Uterus (tissue), 2 donors: Measurements from ENCODE around the gene TRMT6.

Source experiments
- POLR2A ChIP-seq, 2 donors: fragments of 450-650 bp; IDR thresholded peaks; one replicate each; pipeline ENCODE4 v1.6.1; 2016; ENCODE audit warnings: antibody characterized with exemption in 2 of 2, mild to moderate bottlenecking in 1 of 2, moderate library complexity in 1 of 2
- TF ChIP-seq, protein P1 (sequence below), 4 experiments: fragments of 200-600 bp in 2 of 4; fragments of 450-650 bp in 2 of 4; sonication (generic) in 2 of 4; IDR thresholded peaks; one replicate each; pipeline ENCODE4 v1.5.1; 2016 to 2019; ENCODE audit warnings: antibody characterized with exemption in 4 of 4, mild to moderate bottlenecking in 2 of 4, moderate library complexity in 1 of 4

DNA sequence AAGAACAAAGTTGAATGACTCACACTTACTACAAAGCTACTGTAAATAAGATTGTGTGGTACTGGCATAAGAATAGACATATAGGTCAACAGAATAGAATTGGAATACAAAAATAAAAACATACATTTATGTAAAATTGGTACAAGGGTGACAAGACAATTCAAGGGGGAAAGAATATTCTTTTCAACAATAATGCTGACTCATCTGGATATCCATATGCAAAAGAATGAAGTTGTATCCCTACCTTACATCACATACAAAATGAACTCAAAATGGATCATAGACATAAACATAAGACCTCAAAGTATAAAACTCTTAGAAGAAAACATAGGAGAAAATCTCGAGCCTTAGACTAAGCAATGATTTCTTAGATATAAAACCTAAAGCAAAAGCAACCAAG, 50.9 kb downstream of the TRMT6 start:
- TF ChIP-seq, protein P1, sequence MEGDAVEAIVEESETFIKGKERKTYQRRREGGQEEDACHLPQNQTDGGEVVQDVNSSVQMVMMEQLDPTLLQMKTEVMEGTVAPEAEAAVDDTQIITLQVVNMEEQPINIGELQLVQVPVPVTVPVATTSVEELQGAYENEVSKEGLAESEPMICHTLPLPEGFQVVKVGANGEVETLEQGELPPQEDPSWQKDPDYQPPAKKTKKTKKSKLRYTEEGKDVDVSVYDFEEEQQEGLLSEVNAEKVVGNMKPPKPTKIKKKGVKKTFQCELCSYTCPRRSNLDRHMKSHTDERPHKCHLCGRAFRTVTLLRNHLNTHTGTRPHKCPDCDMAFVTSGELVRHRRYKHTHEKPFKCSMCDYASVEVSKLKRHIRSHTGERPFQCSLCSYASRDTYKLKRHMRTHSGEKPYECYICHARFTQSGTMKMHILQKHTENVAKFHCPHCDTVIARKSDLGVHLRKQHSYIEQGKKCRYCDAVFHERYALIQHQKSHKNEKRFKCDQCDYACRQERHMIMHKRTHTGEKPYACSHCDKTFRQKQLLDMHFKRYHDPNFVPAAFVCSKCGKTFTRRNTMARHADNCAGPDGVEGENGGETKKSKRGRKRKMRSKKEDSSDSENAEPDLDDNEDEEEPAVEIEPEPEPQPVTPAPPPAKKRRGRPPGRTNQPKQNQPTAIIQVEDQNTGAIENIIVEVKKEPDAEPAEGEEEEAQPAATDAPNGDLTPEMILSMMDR (IDR thresholded peaks at IDR 0.05): no peak
- no peak for TF ChIP-seq POLR2A (IDR thresholded peaks at IDR 0.05)
